Panc1 (cell line): Measurements from ENCODE around the gene IQSEC1.

Source experiments
- CTCF ChIP-seq: fragments of 450-650 bp; IDR thresholded peaks from 2 replicates; pipeline ENCODE4 v1.5.1; 2017; ENCODE audit warnings: mild to moderate bottlenecking
- POLR2AphosphoS5 ChIP-seq: IDR thresholded peaks from 2 replicates; pipeline ENCODE4 v1.6.1; 2012; ENCODE audit warnings: mild to moderate bottlenecking, low read depth, low read length, moderate library complexity
- REST ChIP-seq, 2 experiments: IDR thresholded peaks; 2 replicates each; pipeline ENCODE4 v1.6.1; 2011 to 2012; ENCODE audit warnings: low read depth in 2 of 2, control low read depth in 1 of 2, low read length in 1 of 2, mild to moderate bottlenecking in 1 of 2, moderate library complexity in 1 of 2; ENCODE audit not compliant: insufficient read depth in 1 of 2
- TCF7L2 ChIP-seq: IDR thresholded peaks from 2 replicates; pipeline ENCODE4 v1.6.1; 2011; ENCODE audit warnings: mild to moderate bottlenecking, low read depth, low read length, inconsistent platforms

GRCh38 chr3:13044496-13045240 lies 28.6 kb downstream of the IQSEC1 start:
- no peak for TF ChIP-seq POLR2AphosphoS5
- TF ChIP-seq CTCF: no peak
- TF ChIP-seq REST (IDR thresholded peaks at IDR 0.05; ENCODE audit: insufficient read depth in 1 of 2, low read depth in 2 of 2, low read length in 1 of 2): no peak
- no peak for TF ChIP-seq TCF7L2
